GM19193 (cell line): Measurements from ENCODE around the gene TENM4.

ENCODE experiments used
- POLR2A ChIP-seq: IDR thresholded peaks from 4 replicates; pipeline ENCODE4 v1.6.1; 2011; ENCODE audit not compliant: insufficient read depth, insufficient read length; ENCODE audit errors: extremely low read depth

Gene TENM4

GRCh38 chr11:78651923-78652842, 788.6 kb downstream of the TENM4 start:
- no peak for TF ChIP-seq POLR2A

- TF ChIP-seq POLR2A, result no peak
Measured at GRCh38 chr11:78651136-78651775, 789.6 kb downstream of the TENM4 start.

- TF ChIP-seq POLR2A, result no peak
Measured at GRCh38 chr11:78649361-78650215, 791.2 kb downstream of the TENM4 start.

- TF ChIP-seq POLR2A, result no peak
Measured at GRCh38 chr11:78647986-78648875, 792.6 kb downstream of the TENM4 start.

- TF ChIP-seq POLR2A, result no peak
Measured at GRCh38 chr11:78647266-78647915, 793.4 kb downstream of the TENM4 start.

- TF ChIP-seq POLR2A, result no peak
Measured at GRCh38 chr11:78646564-78647185, 794.2 kb downstream of the TENM4 start.

- no peak for TF ChIP-seq POLR2A
Measured at GRCh38 chr11:78645226-78646202, 795.3 kb downstream of the TENM4 start.

- no peak for TF ChIP-seq POLR2A
Measured at GRCh38 chr11:78643676-78644056, 797.2 kb downstream of the TENM4 start.

- no peak for TF ChIP-seq POLR2A
Measured at GRCh38 chr11:78642979-78643675, 797.7 kb downstream of the TENM4 start.

- TF ChIP-seq POLR2A, result no peak
Measured at GRCh38 chr11:78641541-78641940, 799.3 kb downstream of the TENM4 start.

- no peak for TF ChIP-seq POLR2A
Measured at GRCh38 chr11:78638704-78639380, 802.0 kb downstream of the TENM4 start.
